ENCODE data around the gene PKD1L1.

The PKD1L1 gene

GRCh38 chr7:47912332-47912731, 35.9 kb downstream of the PKD1L1 start:
- Histone ChIP-seq H3K36me3 (ENCODE audit: control insufficient read depth, low read depth, low read length) (no peaks in the 10 kb centered on the region), H3K9ac (ENCODE audit: low read length) (no peak overlapping the region), H3K27me3 (ENCODE audit: control insufficient read depth, insufficient read depth, low read length) (no peaks in the 10 kb centered on the region), H3K27ac (ENCODE audit: low read length) (no peak overlapping the region), H3K9me3 (ENCODE audit: control insufficient read depth, low read depth, low read length) (no peaks in the 10 kb centered on the region), H3K4me3 (ENCODE audit: low read length) (no peak overlapping the region), H3K4me1 (ENCODE audit: control insufficient read depth, low read depth, low read length) (peaks cover 20% of the 10 kb centered on the region)

- Histone ChIP-seq H3K27me3 (ENCODE audit: control insufficient read depth, insufficient read depth, low read length) (no peaks in the 10 kb centered on the region), H3K9me3 (ENCODE audit: control insufficient read depth, low read depth, low read length) (no peaks in the 10 kb centered on the region), H3K36me3 (ENCODE audit: control insufficient read depth, low read depth, low read length) (no peaks in the 10 kb centered on the region), H3K4me3 (ENCODE audit: low read length) (no peak overlapping the region), H3K27ac (ENCODE audit: low read length) (no peak overlapping the region), H3K9ac (ENCODE audit: low read length) (no peak overlapping the region), H3K4me1 (ENCODE audit: control insufficient read depth, low read depth, low read length) (peaks cover 28% of the 10 kb centered on the region)
Measured at GRCh38 chr7:47908720-47909119, 39.5 kb downstream of the PKD1L1 start.

GRCh38 chr7:47907981-47908616, 40.2 kb downstream of the PKD1L1 start:
- no peaks in the 10 kb centered on the region for H3K9me3 ChIP-seq (ENCODE audit: control insufficient read depth, low read depth, low read length)
- H3K9ac ChIP-seq (ENCODE audit: low read length), result no peak overlapping the region
- no peaks in the 10 kb centered on the region for H3K36me3 ChIP-seq (ENCODE audit: control insufficient read depth, low read depth, low read length)
- H3K4me3 ChIP-seq (ENCODE audit: low read length), result no peak overlapping the region
- no peak overlapping the region for H3K27ac ChIP-seq (ENCODE audit: low read length)
- peaks cover 28% of the 10 kb centered on the region for H3K4me1 ChIP-seq (ENCODE audit: control insufficient read depth, low read depth, low read length)
- H3K27me3 ChIP-seq (ENCODE audit: control insufficient read depth, insufficient read depth, low read length), result no peaks in the 10 kb centered on the region

GRCh38 chr7:47906883-47907282, 41.4 kb downstream of the PKD1L1 start:
- Histone ChIP-seq H3K27me3 (ENCODE audit: control insufficient read depth, insufficient read depth, low read length) (no peaks in the 10 kb centered on the region), H3K27ac (ENCODE audit: low read length) (no peak overlapping the region), H3K9ac (ENCODE audit: low read length) (no peak overlapping the region), H3K4me3 (ENCODE audit: low read length) (no peak overlapping the region), H3K9me3 (ENCODE audit: control insufficient read depth, low read depth, low read length) (no peaks in the 10 kb centered on the region), H3K4me1 (ENCODE audit: control insufficient read depth, low read depth, low read length) (peaks cover 28% of the 10 kb centered on the region), H3K36me3 (ENCODE audit: control insufficient read depth, low read depth, low read length) (no peaks in the 10 kb centered on the region)

- Histone ChIP-seq H3K27me3 (ENCODE audit: control insufficient read depth, insufficient read depth, low read length) (no peaks in the 10 kb centered on the region), H3K4me3 (ENCODE audit: low read length) (no peak overlapping the region), H3K27ac (ENCODE audit: low read length) (no peak overlapping the region), H3K9me3 (ENCODE audit: control insufficient read depth, low read depth, low read length) (no peaks in the 10 kb centered on the region), H3K9ac (ENCODE audit: low read length) (no peak overlapping the region), H3K36me3 (ENCODE audit: control insufficient read depth, low read depth, low read length) (no peaks in the 10 kb centered on the region), H3K4me1 (ENCODE audit: control insufficient read depth, low read depth, low read length) (peaks cover 28% of the 10 kb centered on the region)
Measured at GRCh38 chr7:47905076-47905920, 43.0 kb downstream of the PKD1L1 start.

- H3K27ac ChIP-seq (ENCODE audit: low read length), result no peak overlapping the region
- no peaks in the 10 kb centered on the region for H3K9me3 ChIP-seq (ENCODE audit: control insufficient read depth, low read depth, low read length)
- H3K27me3 ChIP-seq (ENCODE audit: control insufficient read depth, insufficient read depth, low read length), result peaks cover 11% of the 10 kb centered on the region
- no peaks in the 10 kb centered on the region for H3K36me3 ChIP-seq (ENCODE audit: control insufficient read depth, low read depth, low read length)
- peaks cover 20% of the 10 kb centered on the region for H3K4me1 ChIP-seq (ENCODE audit: control insufficient read depth, low read depth, low read length)
- no peak overlapping the region for H3K4me3 ChIP-seq (ENCODE audit: low read length)
- no peak overlapping the region for H3K9ac ChIP-seq (ENCODE audit: low read length)
Measured at GRCh38 chr7:47902013-47902412, 46.3 kb downstream of the PKD1L1 start.

GRCh38 chr7:47901542-47901941, 46.7 kb downstream of the PKD1L1 start:
- Histone ChIP-seq H3K4me1 (ENCODE audit: control insufficient read depth, low read depth, low read length) (peaks cover 22% of the 10 kb centered on the region), H3K4me3 (ENCODE audit: low read length) (no peak overlapping the region), H3K27me3 (ENCODE audit: control insufficient read depth, insufficient read depth, low read length) (peaks cover 11% of the 10 kb centered on the region), H3K36me3 (ENCODE audit: control insufficient read depth, low read depth, low read length) (no peaks in the 10 kb centered on the region), H3K27ac (ENCODE audit: low read length) (no peak overlapping the region), H3K9ac (ENCODE audit: low read length) (no peak overlapping the region), H3K9me3 (ENCODE audit: control insufficient read depth, low read depth, low read length) (no peaks in the 10 kb centered on the region)

GRCh38 chr7:47897831-47898230, 50.4 kb downstream of the PKD1L1 start:
- H3K36me3 ChIP-seq (ENCODE audit: control insufficient read depth, low read depth, low read length), result no peaks in the 10 kb centered on the region
- no peak overlapping the region for H3K27ac ChIP-seq (ENCODE audit: low read length)
- H3K9ac ChIP-seq (ENCODE audit: low read length), result no peak overlapping the region
- no peaks in the 10 kb centered on the region for H3K9me3 ChIP-seq (ENCODE audit: control insufficient read depth, low read depth, low read length)
- H3K4me3 ChIP-seq (ENCODE audit: low read length), result no peak overlapping the region
- peaks cover 13% of the 10 kb centered on the region for H3K4me1 ChIP-seq (ENCODE audit: control insufficient read depth, low read depth, low read length)
- peaks cover 11% of the 10 kb centered on the region for H3K27me3 ChIP-seq (ENCODE audit: control insufficient read depth, insufficient read depth, low read length)

- Histone ChIP-seq H3K27ac (ENCODE audit: low read length) (no peak overlapping the region), H3K9ac (ENCODE audit: low read length) (no peak overlapping the region), H3K36me3 (ENCODE audit: control insufficient read depth, low read depth, low read length) (no peaks in the 10 kb centered on the region), H3K4me1 (ENCODE audit: control insufficient read depth, low read depth, low read length) (peaks cover 13% of the 10 kb centered on the region), H3K4me3 (ENCODE audit: low read length) (peak overlapping the region; percentile 13), H3K9me3 (ENCODE audit: control insufficient read depth, low read depth, low read length) (no peaks in the 10 kb centered on the region), H3K27me3 (ENCODE audit: control insufficient read depth, insufficient read depth, low read length) (peaks cover 11% of the 10 kb centered on the region)
Measured at GRCh38 chr7:47896809-47897423, 51.4 kb downstream of the PKD1L1 start.

GRCh38 chr7:47895026-47895425, 53.2 kb downstream of the PKD1L1 start:
- Histone ChIP-seq H3K27me3 (ENCODE audit: control insufficient read depth, insufficient read depth, low read length) (peaks cover 11% of the 10 kb centered on the region), H3K9me3 (ENCODE audit: control insufficient read depth, low read depth, low read length) (no peaks in the 10 kb centered on the region), H3K36me3 (ENCODE audit: control insufficient read depth, low read depth, low read length) (no peaks in the 10 kb centered on the region), H3K27ac (ENCODE audit: low read length) (no peak overlapping the region), H3K4me1 (ENCODE audit: control insufficient read depth, low read depth, low read length) (peaks cover 13% of the 10 kb centered on the region), H3K9ac (ENCODE audit: low read length) (no peak overlapping the region), H3K4me3 (ENCODE audit: low read length) (no peak overlapping the region)

- Histone ChIP-seq H3K27ac (ENCODE audit: low read length) (no peak overlapping the region), H3K4me3 (ENCODE audit: low read length) (no peak overlapping the region), H3K4me1 (ENCODE audit: control insufficient read depth, low read depth, low read length) (peaks cover 13% of the 10 kb centered on the region), H3K9ac (ENCODE audit: low read length) (no peak overlapping the region), H3K36me3 (ENCODE audit: control insufficient read depth, low read depth, low read length) (no peaks in the 10 kb centered on the region), H3K27me3 (ENCODE audit: control insufficient read depth, insufficient read depth, low read length) (peaks cover 11% of the 10 kb centered on the region), H3K9me3 (ENCODE audit: control insufficient read depth, low read depth, low read length) (no peaks in the 10 kb centered on the region)
Measured at GRCh38 chr7:47893721-47894365, 54.4 kb downstream of the PKD1L1 start.
